HG02885 (cell line): ENCODE results near the gene C9orf85.
"Not testable (repeated sequence)": the region's sequence is repeated elsewhere in the genome, so short reads cannot be mapped to it uniquely, and the experiment has no call there.

ENCODE experiments used
- ATAC-seq: cut with Tn5 transposase; IDR thresholded peaks from one replicate; pipeline ENCODE4 v1.9.1; 2021; ENCODE audit warnings: mild to moderate bottlenecking; ENCODE audit not compliant: unreplicated experiment, poor library complexity

C9orf85 gene

GRCh38 chr9:71986900-71987299, 75.5 kb downstream of the C9orf85 start:
- ATAC-seq: no peak

GRCh38 chr9:71987471-71988371, 76.3 kb downstream of the C9orf85 start:
- no peak for ATAC-seq

GRCh38 chr9:71990466-71990865, 79.0 kb downstream of the C9orf85 start:
- ATAC-seq: no peak

- no peak for ATAC-seq
These were observed 94.0 kb downstream of the C9orf85 start for GRCh38 chr9:72005451-72005850.

- no peak for ATAC-seq
These were observed 95.1 kb downstream of the C9orf85 start for GRCh38 chr9:72006501-72006900.

- ATAC-seq: not testable (repeated sequence)
These were observed 96.3 kb downstream of the C9orf85 start for GRCh38 chr9:72007726-72008125.

- no peak for ATAC-seq
These were observed 101.2 kb downstream of the C9orf85 start for GRCh38 chr9:72012646-72013045.

GRCh38 chr9:72013292-72013760, 101.9 kb downstream of the C9orf85 start:
- no peak for ATAC-seq

- no peak for ATAC-seq
These were observed 111.4 kb downstream of the C9orf85 start for GRCh38 chr9:72022841-72023240.
